Adipocyte (in vitro differentiated cells): Measurements from ENCODE around the gene NANOS2.

Experiments
- DNase-seq: peaks from one replicate; pipeline ENCODE4 v3.0.0-alpha.2; 2015; ENCODE audit warnings: low read depth
- H3K27me3 ChIP-seq: replicated peaks from 2 replicates; pipeline ENCODE4 v1.7.0; 2013; ENCODE audit warnings: mild to moderate bottlenecking, low read length, moderate library complexity; ENCODE audit not compliant: control insufficient read depth, insufficient read depth
- H3K36me3 ChIP-seq: 2 replicates; pipeline ENCODE4 v1.7.0; 2013; ENCODE audit warnings: low read length, mild to moderate bottlenecking, moderate library complexity; ENCODE audit not compliant: control insufficient read depth, insufficient read depth, severe bottlenecking
- H3K4me1 ChIP-seq: 2 replicates; pipeline ENCODE4 v1.7.0; 2013; ENCODE audit warnings: mild to moderate bottlenecking, low read length, moderate library complexity; ENCODE audit not compliant: control insufficient read depth, insufficient read depth
- H3K4me3 ChIP-seq: 2 replicates; pipeline ENCODE4 v1.7.0; 2013; ENCODE audit warnings: mild to moderate bottlenecking, low read length, moderate library complexity
- H3K9ac ChIP-seq: 2 replicates; pipeline ENCODE4 v1.7.0; 2013; ENCODE audit warnings: mild to moderate bottlenecking, low read length, moderate library complexity
- H3K9me3 ChIP-seq: 2 replicates; pipeline ENCODE4 v1.7.0; 2013; ENCODE audit warnings: mild to moderate bottlenecking, low read length, moderate library complexity; ENCODE audit not compliant: control insufficient read depth

Gene NANOS2

GRCh38 chr19:45924891-45925447 lies 10.4 kb upstream of the NANOS2 start:
- no peak for DNase-seq
- Histone ChIP-seq H3K9me3 (no peaks in the 10 kb centered on the region), H3K9ac (no peak overlapping the region), H3K4me3 (no peak overlapping the region), H3K27me3 (peaks cover 12% of the 10 kb centered on the region), H3K4me1 (peaks cover 5% of the 10 kb centered on the region), H3K36me3 (no peaks in the 10 kb centered on the region)

DNA sequence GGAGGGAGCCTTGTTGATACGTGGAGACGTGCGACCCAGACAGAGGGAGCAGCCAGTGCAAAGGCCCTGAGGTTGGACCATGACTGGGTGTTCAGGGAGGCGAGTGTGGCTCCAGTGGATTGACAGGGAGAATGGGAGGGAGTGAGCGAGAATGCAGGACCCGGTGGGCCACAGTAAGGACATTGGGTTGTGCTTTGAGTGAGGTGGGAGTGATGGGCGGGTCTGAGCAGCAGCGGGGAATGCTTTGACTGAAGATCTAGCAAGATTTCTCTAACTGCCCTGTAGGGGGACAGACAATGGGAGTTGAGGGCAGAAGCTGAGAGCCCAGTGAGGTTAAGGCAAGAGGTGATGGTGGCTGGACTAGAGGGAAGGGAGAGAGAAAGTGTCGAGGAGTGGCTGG lies 7.7 kb upstream of the NANOS2 start:
- Histone ChIP-seq H3K36me3 (no peaks in the 10 kb centered on the region), H3K4me1 (no peaks in the 10 kb centered on the region), H3K27me3 (peaks cover 24% of the 10 kb centered on the region), H3K9me3 (no peaks in the 10 kb centered on the region), H3K9ac (no peak overlapping the region), H3K4me3 (no peak overlapping the region)
- no peak for DNase-seq

DNA sequence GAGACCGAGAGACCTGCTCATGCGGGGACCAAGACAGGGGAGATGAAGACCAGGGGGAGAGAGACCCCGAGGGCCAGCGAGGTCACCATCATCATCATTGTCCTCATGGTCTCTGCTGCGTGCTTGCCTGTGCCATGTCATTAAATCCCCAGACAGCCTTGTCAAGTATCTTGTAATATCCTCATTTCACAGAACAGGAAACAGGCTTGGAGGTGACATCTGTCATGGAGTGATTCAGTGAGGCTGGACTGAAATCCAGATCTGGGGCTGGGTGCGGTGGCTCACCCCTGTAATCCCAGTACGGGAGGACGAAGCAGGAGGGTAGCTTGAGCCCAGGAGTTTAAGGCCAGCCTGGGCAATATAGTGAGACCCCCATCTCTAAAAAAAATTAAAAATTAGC lies 5.9 kb upstream of the NANOS2 start:
- Histone ChIP-seq H3K9me3 (no peaks in the 10 kb centered on the region), H3K4me1 (peaks cover 4% of the 10 kb centered on the region), H3K9ac (no peak overlapping the region), H3K36me3 (no peaks in the 10 kb centered on the region), H3K4me3 (no peak overlapping the region), H3K27me3 (peaks cover 22% of the 10 kb centered on the region)
- DNase-seq: no peak

DNA sequence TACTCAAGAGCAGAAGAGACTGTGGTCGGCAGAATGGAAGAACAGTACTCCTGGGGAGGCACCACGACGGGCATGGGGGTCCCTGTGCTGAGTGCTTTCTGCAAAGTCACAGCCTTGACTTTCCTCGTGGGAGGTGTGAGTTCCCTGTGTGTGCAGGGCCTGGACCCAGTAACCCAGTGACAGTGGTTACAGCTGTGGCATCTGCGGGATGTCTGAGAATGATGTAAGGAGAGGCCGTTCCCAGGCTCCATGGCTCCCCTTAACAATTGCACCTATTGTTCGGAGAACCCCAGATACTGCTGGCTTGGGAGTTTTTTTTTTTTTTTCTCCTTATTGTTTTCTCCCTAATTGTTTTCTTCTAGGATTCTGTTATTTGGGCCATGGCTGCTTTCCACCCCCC lies 5.1 kb upstream of the NANOS2 start:
- Histone ChIP-seq H3K9ac (no peak overlapping the region), H3K4me3 (no peak overlapping the region), H3K27me3 (peaks cover 22% of the 10 kb centered on the region), H3K9me3 (no peaks in the 10 kb centered on the region), H3K36me3 (no peaks in the 10 kb centered on the region), H3K4me1 (peaks cover 6% of the 10 kb centered on the region)
- no peak for DNase-seq

GRCh38 chr19:45918721-45919120 lies 4.1 kb upstream of the NANOS2 start:
- Histone ChIP-seq H3K9ac (no peak overlapping the region), H3K9me3 (no peaks in the 10 kb centered on the region), H3K27me3 (peaks cover 26% of the 10 kb centered on the region), H3K4me3 (no peak overlapping the region), H3K4me1 (peaks cover 6% of the 10 kb centered on the region), H3K36me3 (no peaks in the 10 kb centered on the region)
- no peak for DNase-seq

- H3K36me3 ChIP-seq: no peaks in the 10 kb centered on the region
- no peak for DNase-seq
- H3K27me3 ChIP-seq: peaks cover 32% of the 10 kb centered on the region
- no peaks in the 10 kb centered on the region for H3K9me3 ChIP-seq
- H3K4me3 ChIP-seq: no peak overlapping the region
- no peak overlapping the region for H3K9ac ChIP-seq
- peaks cover 6% of the 10 kb centered on the region for H3K4me1 ChIP-seq
Measured at GRCh38 chr19:45917421-45918091, 3.0 kb upstream of the NANOS2 start.

- no peaks in the 10 kb centered on the region for H3K36me3 ChIP-seq
- peaks cover 13% of the 10 kb centered on the region for H3K4me1 ChIP-seq
- peaks cover 25% of the 10 kb centered on the region for H3K27me3 ChIP-seq
- no peak overlapping the region for H3K4me3 ChIP-seq
- DNase-seq: no peak
- no peak overlapping the region for H3K9ac ChIP-seq
- H3K9me3 ChIP-seq: no peaks in the 10 kb centered on the region
Measured at GRCh38 chr19:45911291-45911690, 3.3 kb downstream of the NANOS2 start.

- Histone ChIP-seq H3K9ac (no peak overlapping the region), H3K27me3 (peaks cover 23% of the 10 kb centered on the region), H3K9me3 (no peaks in the 10 kb centered on the region), H3K4me3 (no peak overlapping the region), H3K4me1 (peaks cover 15% of the 10 kb centered on the region), H3K36me3 (no peaks in the 10 kb centered on the region)
- DNase-seq: no peak
Measured at GRCh38 chr19:45908956-45909355, 5.6 kb downstream of the NANOS2 start.

DNA sequence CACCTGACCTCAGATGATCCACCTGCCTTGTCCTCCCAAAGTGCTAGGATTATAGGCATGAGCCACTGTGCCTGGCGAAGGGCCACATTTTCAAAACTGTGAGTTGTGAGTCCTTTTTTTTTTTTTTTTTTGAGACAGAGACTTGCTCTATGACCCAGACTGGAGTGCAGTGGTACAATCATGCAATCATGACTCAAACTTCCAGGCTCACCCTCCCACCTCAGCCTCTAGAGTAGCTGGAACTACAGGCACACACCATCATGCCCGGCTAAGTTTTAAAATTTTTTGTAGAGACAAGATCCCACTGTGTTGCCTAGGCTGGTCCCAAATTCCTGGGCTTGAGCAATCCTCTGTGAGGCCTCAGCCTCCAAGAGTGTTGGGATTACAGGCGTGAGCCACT lies 8.4 kb downstream of the NANOS2 start:
- DNase-seq: no peak
- Histone ChIP-seq H3K4me3 (no peak overlapping the region), H3K9me3 (no peaks in the 10 kb centered on the region), H3K9ac (peak overlapping the region; percentile 28), H3K27me3 (peaks cover 6% of the 10 kb centered on the region), H3K4me1 (peaks cover 20% of the 10 kb centered on the region), H3K36me3 (no peaks in the 10 kb centered on the region)

GRCh38 chr19:45905011-45905410 lies 9.6 kb downstream of the NANOS2 start:
- peaks cover 28% of the 10 kb centered on the region for H3K4me1 ChIP-seq
- H3K9me3 ChIP-seq: no peaks in the 10 kb centered on the region
- peaks cover under 1% of the 10 kb centered on the region for H3K36me3 ChIP-seq
- H3K9ac ChIP-seq: no peak overlapping the region
- no peak for DNase-seq
- H3K4me3 ChIP-seq: no peak overlapping the region
- no peaks in the 10 kb centered on the region for H3K27me3 ChIP-seq

DNA sequence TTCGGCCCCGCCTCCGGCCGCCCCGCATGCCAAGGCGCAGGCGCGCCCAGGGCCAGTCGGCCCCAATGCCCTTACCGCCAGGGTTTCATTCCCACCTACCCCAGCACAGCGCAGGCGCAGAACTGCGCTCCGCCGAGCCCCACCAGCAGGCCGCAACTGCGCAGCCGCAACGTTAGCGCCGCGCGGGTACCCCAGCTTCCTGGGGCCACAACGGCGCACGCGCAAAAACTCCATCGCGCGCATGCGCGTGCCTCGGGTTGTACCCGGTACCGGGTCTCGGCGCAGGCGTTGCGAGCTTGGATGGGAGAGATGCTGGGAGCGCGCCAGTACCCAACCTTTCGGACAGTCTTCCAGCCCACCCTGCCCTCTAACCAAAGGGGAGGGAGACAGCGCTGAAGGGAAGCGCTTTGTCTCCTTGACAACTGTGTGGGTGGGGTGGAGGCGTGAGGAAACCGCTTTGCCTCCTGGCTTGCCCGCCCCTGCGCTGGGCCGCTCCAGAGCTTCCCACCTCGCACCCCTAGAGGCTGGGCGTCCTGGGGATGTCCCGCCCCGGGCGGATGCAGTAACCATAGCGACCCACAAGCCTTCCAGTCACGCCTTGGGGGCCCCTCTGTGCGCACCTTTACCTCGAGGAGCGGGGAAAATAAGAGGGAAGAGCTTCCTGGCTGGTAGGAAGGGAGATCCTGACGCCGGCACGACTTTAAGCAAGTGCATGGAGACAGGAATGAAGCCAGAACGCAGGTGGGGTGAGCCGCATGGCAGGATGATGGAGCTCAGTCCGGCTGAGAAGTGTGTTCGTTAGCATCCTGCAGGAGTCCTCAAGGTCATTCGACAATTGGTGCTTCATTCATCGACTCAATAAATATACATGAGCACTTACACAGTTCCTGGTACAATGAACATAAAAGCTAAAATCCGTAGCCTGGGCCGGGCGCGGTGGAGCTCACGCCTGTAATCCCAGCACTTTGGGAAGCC lies 11.6 kb downstream of the NANOS2 start:
- Histone ChIP-seq H3K4me3 (peak overlapping the region; percentile 98), H3K9ac (peak overlapping the region; percentile 96), H3K9me3 (no peaks in the 10 kb centered on the region), H3K36me3 (peaks cover 14% of the 10 kb centered on the region), H3K27me3 (no peaks in the 10 kb centered on the region), H3K4me1 (peaks cover 28% of the 10 kb centered on the region)
- DNase-seq: peak; percentile 99
